ENCODE data around the gene SMPDL3A. TPM values are rescaled to one million over a fixed set of nuclear protein-coding genes. Genes with fewer than 3 reads are reported as not detected.
A peak's percentile ranks its signal among the peaks of the same experiment; 100 is the strongest.

The SMPDL3A gene
- total and polyA plus RNA-seq, 2 of the 13 experiments (the other 11 are each of a cell fraction or from before 2014, with no cell fraction given): 7.8 to 17.3 TPM

GRCh38 chr6:122789182-122790027, at the start of gene SMPDL3A (continued):
- TF ChIP-seq ARHGAP35 (CRISPR knock-in tag; IDR thresholded peaks at IDR 0.05; ENCODE audit: borderline replicate concordance) (peak; percentile 93), ZNF550 (CRISPR knock-in tag; IDR thresholded peaks at IDR 0.05; ENCODE audit: borderline replicate concordance) (0 out of 2 replicates have a peak, but pooled peaks have one; percentile 26), ZNF274 (CRISPR knock-in tag; IDR thresholded peaks at IDR 0.05) (peak; percentile 93; the same call in 1 of the 2 replicates), HIVEP1 (CRISPR knock-in tag; IDR thresholded peaks at IDR 0.05) (peak; percentile 78), ZC3H13 (CRISPR knock-in tag; IDR thresholded peaks at IDR 0.05) (peak; percentile 89), FIP1L1 (IDR thresholded peaks at IDR 0.05; ENCODE audit: borderline replicate concordance, insufficient read depth, low read depth, low read length) (no peak), TCF7L2 (IDR thresholded peaks at IDR 0.05; ENCODE audit: low read depth, low read length) (no peak), XRCC5 (optimal IDR thresholded peaks at IDR 0.05; ENCODE audit: low read length) (peak; percentile 89), MYNN (CRISPR knock-in tag; IDR thresholded peaks at IDR 0.05; ENCODE audit: low read depth) (peak; percentile 4; the same call in 1 of the 2 replicates), ZNF598 (CRISPR knock-in tag; IDR thresholded peaks at IDR 0.05; ENCODE audit: borderline replicate concordance) (peak; percentile 81), IKZF4 (CRISPR knock-in tag; IDR thresholded peaks at IDR 0.05; ENCODE audit: borderline replicate concordance, low read depth, not compliant biosample characterization) (no peak), KDM4B (CRISPR knock-in tag; IDR thresholded peaks at IDR 0.05) (peak; percentile 85; the same call in 1 of the 2 replicates), ARNT2 (CRISPR knock-in tag; IDR thresholded peaks at IDR 0.05; ENCODE audit: low read depth) (peak; percentile 79; the same call in 1 of the 2 replicates), KAT2B (IDR thresholded peaks at IDR 0.05; ENCODE audit: borderline replicate concordance, low read depth, low read length) (no peak), ZNF326 (CRISPR knock-in tag; IDR thresholded peaks at IDR 0.05; ENCODE audit: borderline replicate concordance) (no peak), NCOA2 (CRISPR knock-in tag; IDR thresholded peaks at IDR 0.05) (peak; percentile 35; the same call in 1 of the 2 replicates), ZNF558 (CRISPR knock-in tag; IDR thresholded peaks at IDR 0.05; ENCODE audit: borderline replicate concordance) (no peak), ZNF20 (CRISPR knock-in tag; IDR thresholded peaks at IDR 0.05) (no peak), NFIB (CRISPR knock-in tag; IDR thresholded peaks at IDR 0.05; ENCODE audit: borderline replicate concordance) (0 out of 2 replicates have a peak, but pooled peaks have one; percentile 63), ZFP91 (CRISPR knock-in tag; IDR thresholded peaks at IDR 0.05; ENCODE audit: borderline replicate concordance) (peak; percentile 98), KDM5A (IDR thresholded peaks at IDR 0.05; ENCODE audit: borderline replicate concordance, low read length) (0 out of 2 replicates have a peak, but pooled peaks have one; percentile 49), ZNF672 (CRISPR knock-in tag; IDR thresholded peaks at IDR 0.05) (peak; percentile 69; the same call in 1 of the 2 replicates), JARID2 (CRISPR knock-in tag; IDR thresholded peaks at IDR 0.05; ENCODE audit: insufficient replicate concordance) (no peak), DNMT3B (CRISPR knock-in tag; conservative IDR thresholded peaks at IDR 0.05) (peak; percentile 90), NR3C1 (CRISPR knock-in tag; IDR thresholded peaks at IDR 0.05) (no peak), ZNF567 (CRISPR knock-in tag; IDR thresholded peaks at IDR 0.05; ENCODE audit: borderline replicate concordance) (peak; percentile 98), ZBTB7B (CRISPR knock-in tag; IDR thresholded peaks at IDR 0.05) (peak; percentile 99), ATF1 (CRISPR knock-in tag; IDR thresholded peaks at IDR 0.05) (no peak), MLX (CRISPR knock-in tag; IDR thresholded peaks at IDR 0.05) (peak; percentile 73; the same call in 1 of the 2 replicates)
